ENCODE data around the gene SACM1L.

The SACM1L gene, protein sequence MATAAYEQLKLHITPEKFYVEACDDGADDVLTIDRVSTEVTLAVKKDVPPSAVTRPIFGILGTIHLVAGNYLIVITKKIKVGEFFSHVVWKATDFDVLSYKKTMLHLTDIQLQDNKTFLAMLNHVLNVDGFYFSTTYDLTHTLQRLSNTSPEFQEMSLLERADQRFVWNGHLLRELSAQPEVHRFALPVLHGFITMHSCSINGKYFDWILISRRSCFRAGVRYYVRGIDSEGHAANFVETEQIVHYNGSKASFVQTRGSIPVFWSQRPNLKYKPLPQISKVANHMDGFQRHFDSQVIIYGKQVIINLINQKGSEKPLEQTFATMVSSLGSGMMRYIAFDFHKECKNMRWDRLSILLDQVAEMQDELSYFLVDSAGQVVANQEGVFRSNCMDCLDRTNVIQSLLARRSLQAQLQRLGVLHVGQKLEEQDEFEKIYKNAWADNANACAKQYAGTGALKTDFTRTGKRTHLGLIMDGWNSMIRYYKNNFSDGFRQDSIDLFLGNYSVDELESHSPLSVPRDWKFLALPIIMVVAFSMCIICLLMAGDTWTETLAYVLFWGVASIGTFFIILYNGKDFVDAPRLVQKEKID

DNA sequence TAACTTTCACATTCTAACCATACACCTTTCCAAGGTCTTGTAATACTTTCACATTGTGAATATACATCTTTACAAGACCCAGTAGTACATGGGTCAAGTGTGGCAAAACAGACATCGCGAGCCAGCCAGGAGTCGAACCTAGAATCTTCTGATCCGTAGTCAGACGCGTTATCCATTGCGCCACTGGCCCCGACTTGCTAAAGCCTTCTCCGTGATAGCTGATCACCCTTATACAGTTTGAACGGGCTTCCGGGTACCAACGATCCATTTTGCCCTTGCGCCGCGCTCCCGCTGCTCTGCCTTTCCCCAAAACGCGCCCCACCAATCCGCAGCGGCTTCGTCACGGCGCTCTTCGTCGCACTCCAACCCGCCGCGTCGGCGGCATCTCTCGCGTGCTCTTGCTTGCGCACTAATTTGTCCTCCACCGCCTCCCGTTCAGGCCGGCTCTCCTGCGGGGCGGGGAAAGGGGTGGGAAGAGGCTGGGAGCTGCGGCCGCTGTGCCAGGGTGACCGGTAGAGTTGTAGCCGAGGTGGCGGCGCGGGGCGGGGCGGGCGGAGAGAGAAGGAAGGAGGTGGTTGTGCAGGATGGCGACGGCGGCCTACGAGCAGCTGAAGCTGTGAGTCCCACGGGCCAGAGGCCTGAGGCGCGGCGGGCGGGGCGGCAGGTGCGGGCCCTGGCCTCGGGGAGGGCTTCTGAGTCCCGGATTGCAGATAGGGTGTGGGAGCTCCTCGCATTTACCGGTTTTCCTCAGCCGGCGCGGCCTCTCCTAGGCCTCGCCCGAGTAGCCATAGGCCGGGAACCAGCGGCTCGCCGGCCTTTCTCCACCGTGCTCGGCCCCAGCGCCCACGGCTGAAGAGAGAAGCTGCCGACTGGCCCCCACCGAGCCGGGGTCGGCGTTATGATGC lies at the start of gene SACM1L:
TSS of gene SACM1L (plus strand) at position 515 of the 905 bp plus-strand sequence. CDS start at position 585, 70 bp downstream.
- peak; percentile 91 for DNase-seq (ENCODE audit: low read depth)

DNA sequence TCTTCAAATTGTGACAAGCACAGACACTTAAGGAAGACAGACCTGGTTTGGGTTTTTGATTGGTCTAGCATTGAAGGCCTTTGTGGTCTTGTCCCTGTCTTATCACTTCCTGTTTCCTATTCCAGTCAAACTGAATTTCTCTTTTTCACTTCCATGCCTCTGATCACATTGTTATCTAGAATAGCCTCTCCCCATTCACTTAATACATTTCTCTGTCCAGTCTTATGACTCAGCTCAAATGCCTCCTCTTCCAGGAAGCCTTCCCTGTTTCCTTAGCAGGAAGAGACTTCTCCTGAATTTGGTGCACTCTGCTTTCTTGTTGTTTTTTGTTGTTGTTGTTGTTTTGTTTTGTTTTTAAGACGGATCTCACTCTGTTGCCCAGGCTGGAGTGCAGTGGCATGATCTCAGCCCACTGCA lies 49.1 kb upstream of the SACM1L start:
- no peak for DNase-seq (ENCODE audit: low read depth)

DNA sequence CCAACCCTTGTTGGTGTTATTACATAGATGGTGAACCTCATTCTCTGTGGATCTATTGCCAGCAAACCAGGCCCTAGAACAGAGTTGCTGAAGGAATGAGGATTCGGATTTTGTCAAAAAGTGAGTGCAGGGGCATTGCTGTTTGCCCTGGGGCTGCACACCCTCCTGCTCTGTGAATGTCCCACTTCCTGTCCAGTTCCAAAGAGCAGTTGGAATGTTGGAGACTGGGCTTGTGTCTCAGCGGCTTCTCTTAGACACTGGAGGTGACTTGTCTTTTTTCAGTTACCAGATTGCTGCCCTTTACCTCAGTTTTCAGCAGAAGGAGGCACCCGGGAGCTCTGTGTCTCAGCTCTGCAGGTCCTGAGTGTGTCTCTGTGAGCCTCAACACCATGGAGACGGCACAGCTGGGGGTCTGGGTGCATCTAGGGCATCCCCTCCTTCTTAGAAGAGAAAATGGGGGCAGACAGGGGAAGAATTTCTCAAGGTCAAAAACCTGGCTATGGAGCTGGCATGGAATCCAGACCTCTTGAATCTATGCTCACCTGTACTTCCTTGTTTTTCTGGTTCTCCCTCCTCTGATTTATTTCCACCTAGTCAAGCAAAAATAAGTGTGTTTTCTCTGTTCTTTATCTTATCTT lies 48.4 kb upstream of the SACM1L start:
- DNase-seq (ENCODE audit: low read depth), result no peak

DNA sequence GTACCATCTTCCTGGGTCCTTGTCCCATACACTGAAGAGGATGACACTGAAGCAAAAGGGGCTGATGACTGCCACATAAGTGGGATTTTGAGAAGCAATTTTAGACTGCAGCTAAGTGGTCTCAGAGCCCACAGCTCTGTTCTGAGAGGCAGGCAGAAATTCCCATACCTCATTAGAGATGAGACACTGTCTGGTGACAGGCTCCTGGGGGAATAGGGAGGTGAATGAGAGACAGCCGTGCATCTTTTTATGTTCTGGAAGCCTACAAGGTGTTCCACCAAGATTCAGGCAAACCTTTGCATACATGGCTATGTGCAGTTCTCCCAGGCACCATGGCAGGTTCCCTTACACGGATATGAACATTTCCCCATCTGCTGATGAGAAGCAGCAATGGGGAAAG lies 47.4 kb upstream of the SACM1L start:
- DNase-seq (ENCODE audit: low read depth), result no peak

DNA sequence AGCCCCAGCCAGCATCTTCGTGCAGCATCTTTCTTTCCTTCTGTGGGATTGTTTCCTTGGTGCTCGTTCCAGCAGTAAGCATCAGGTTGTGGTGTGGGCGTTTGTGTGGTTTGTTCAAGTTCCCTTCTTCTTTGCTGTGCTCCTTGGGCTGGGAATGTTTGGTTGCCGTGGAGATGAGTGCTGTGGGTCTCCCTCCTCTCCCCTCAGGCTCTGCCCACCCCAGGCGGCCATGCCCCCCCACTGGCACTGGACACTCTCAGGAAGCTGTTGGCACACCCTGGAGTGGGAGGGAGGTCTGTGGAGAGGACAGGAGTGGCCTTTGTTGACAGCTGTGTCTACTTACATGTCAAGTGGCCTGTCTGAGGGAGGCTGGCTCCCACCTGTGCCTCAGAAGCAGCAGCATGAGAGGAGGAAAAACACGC lies 46.5 kb upstream of the SACM1L start:
- DNase-seq (ENCODE audit: low read depth), result no peak

DNA sequence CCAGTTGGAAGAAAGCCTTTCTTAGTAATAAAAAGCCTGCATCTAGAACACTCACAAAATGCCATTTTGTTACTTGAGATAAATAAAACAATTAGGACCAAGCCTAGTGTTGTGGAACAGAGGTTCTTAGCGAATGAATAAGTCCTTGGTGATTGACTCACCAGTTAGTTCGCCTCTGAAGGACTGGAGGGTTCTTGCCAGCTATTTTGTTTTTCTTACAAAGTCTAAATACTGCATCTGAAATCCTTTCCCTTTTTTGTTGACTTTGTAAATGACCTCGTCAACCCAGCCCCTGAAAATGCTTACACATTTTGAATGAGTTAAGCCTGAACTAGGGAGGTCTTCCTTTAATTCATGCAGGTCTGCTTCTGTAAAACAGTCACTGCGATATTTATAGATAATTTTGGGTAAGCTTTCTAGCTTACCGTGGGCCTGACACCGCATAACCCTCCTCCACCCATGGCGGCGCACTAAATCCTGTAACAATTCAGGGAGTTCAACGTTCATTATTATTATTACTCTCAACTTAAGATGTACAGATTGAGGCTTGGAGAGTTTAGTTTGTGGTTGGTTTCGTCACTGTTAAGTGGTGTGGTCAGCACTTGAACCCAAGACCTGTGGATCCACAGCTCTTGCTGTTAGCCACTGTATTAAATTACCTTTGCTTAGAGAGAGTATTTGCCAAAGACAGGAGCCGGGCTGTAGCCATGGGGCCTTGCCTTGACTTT lies 45.0 kb upstream of the SACM1L start:
- no peak for DNase-seq (ENCODE audit: low read depth)

DNA sequence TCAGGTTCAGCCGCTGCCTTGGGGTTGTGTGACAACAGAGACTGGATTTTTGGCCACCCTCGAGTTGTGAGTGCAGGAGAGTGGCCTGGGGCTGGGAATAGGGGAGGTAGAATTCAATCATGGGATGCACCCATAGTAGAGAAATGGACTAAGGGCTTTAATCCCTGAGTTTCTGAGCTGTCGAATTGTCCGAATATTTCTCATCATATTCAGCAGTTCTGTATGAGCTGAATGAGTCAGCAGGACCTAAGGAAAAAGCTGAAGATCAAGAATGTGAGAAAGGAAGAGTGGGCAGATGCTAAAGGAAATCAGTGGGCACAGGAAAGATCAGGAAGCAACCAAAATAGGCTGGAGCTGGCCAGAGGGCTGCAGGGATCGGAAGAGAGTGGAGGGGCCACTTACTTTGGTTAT lies 44.4 kb upstream of the SACM1L start:
- no peak for DNase-seq (ENCODE audit: low read depth)

DNA sequence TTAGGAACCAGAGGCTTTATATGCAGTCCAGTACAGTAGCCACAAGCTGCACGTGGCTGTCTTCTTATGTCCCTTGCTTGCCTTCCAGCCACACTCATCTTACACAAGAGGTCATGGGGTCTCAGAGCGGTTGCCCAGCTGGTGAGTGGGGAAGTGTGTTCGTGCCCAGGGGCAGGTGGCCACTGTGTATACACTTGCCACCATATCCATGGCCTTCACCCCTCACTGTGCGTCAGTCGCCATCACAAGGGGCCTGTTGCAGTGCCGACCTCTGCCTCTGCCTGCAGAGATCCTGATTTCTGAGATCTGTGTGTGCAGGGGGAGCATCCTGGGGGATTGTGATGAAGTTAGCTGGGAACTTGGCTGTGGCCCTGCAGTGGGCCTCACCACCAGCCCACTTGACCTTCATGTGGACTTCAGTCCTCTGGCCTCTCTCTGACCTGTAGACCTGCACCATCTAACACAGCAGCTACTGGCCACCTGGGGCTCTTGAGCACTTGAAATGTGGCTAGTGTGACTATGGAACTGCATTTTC lies 43.1 kb upstream of the SACM1L start:
- DNase-seq (ENCODE audit: low read depth), result no peak

DNA sequence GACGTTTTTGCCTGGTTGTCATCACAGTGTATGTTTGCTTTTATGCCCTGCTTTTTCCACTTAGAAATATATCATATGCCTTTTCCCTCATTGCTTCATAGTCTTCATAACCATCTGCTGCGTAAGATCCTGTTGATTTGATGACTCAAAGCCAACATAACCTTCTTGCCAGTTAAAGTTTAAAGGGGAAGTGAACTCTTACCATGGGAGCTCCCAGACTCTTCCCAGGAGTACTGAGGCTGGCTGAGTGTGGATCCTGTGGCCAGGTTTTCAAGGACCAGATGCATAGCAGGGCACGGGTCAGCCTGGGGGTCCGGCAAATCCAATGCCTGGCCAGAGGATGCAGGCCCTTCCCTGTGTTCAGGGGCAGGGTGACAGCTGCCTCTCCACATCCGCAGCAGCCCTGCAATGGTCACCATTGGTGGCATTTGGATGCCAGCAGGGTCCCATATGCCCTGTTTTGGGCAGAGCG lies 42.0 kb upstream of the SACM1L start:
- DNase-seq (ENCODE audit: low read depth), result no peak

DNA sequence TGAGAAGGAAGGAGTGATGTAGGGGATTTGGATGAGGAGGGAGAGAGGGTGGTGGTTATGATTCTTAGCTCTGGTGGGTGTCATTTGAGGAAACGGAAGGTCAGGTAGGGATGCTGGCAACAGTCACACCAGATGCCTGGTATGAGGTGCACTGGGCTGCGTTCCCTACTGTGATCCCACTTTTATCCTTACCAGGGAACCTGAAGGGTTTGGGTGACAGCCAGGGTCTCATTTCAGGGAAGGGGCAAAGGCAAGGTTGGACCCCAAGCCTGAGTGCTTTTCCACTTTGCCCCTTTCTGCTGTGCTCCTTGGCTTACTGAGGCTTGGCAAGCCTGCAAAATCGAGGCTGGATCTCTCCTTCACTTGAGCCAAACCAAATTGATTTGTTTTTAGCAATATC lies 36.0 kb upstream of the SACM1L start:
- DNase-seq (ENCODE audit: low read depth), result no peak

DNA sequence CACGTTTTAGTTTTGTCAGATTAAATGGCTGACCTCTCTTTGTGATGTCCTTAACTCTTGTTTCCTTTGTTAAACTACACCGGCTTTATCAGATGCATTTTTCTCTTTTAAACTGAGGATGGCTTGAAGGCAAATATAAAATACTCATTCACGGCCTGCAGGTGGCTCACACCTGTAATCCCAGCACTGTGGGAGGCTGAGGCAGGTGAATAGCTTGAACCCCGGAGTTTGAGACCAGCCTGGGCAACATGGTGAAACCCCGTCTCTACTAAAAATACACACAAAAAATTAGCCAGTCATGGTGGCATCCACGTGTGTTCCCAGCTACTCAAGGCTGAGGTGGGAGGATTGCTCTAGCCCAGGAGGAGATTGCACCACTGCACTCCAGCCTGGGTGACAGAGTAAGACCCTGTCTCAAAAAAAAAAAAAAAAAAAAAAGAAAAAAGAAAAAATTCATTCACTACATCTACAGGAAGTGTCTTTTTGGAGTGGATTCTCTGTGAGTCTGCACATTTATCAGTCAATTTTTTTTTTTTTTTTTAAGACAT lies 34.7 kb upstream of the SACM1L start:
- no peak for DNase-seq (ENCODE audit: low read depth)

DNA sequence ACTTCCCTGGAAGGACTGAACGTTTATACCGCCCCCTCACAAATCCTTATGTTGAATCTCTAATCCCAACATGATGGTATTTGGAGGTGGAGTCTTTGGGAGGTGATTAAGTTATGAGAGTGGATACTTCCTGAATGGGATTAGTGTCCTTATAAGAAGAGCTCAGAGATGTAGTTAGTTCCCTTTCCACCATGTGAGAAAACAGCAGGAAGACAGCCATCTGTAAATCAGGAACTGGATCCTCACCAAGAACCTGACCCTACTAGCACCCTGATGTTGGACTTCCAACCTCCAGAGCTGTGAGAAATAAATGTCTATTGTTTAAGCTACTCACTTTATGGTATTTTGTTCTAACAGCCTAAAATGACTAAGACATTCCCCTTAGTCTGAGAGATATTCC lies 33.3 kb upstream of the SACM1L start:
- DNase-seq (ENCODE audit: low read depth), result no peak

DNA sequence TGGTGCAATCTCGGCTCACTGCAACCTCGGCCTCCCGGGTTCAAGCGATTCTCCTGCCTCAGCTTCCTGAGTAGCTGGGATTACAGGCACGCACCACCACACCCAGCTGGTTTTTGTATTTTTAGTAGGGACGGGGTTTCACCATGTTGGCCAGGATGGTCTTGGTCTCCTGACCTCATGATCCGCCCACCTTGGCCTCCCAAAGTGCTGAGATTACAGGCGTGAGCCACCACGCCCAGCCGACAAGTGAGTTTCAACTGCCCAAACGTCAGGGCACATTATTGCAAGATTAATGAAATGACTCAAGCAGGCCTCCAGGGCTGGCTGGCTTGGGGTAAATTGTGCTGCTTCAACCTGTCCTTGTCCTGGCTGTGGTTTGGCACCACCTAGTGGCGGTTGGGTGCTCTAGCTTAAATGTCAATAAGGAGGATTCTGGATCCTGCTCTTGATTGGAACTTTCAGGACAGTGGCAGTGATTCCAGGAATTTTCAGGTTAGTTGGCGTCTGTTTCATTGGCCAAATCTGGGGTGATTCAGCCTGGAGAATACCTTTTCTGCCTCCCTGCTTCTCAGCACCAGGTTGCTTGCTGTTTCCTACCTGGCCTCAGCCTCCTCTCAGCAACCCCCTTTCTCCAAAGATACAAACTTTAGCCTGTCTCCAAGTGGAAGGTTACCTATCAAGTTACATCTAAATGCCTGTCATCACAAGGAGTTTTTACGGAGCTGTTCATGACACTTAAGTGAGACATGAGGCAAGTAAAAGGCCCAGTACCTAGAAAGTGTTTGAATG lies 32.4 kb upstream of the SACM1L start:
- peak; percentile 86 for DNase-seq (ENCODE audit: low read depth)

DNA sequence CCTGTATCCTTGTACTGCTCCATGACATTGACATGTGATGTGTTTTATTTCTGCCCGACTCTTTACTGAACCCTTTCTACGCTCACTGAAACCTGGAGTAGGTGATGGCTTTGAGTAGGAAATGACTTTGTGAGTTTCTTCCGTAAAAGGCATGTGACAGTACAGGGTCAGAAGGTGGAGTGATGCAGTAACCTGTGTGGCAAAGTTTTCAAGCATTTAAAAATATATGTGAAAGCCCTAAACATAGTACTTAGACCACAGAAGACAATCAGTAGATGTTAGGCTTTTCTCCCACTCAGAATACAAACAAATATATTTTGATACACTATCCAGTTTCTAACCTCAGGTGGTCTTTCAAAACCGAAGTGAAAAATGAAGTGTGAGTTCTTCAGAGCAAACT lies 31.3 kb upstream of the SACM1L start:
- DNase-seq (ENCODE audit: low read depth), result no peak

DNA sequence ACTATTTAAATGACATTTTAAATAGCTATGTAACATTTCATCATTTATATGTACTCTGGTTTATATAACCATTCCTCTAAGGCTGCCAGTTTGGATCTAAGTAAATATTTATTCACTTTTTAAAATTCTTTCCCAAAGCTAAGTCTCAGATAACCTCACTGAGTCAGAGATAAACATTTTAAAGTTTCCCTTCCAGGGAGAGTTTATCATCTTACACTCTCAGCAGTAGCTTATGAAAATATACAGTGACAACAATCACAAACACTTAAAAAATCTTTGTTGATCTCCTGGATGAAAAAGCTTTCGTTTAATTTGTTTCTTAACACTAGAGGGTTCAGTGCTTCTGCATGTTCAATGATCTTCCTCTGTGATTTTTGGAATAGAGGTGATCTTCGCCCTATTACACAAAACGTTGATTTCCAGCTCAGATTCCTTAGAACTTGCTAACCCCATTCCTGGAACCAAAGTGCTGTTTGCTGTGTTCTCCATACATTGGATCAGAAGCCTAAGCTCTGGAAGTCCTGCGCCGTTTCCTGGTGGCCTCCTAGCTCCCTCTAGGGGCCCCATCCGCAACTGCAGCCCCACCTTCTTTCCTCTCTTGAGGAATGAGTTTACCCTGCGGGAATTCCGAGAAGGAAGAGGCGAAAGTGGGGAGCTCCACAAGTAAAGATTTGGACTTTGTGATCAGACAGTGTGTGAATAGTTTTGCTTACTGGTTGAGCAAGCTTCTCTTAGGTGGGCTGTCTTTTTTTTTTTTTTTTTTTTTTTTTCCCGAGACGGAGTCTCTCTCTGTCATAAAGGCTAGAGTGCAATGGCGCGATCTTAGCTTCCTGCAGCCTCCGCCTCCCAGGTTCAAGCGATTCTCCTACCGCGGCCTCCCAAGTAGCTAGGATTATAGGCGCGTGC lies 29.3 kb upstream of the SACM1L start:
- peak; percentile 34 for DNase-seq (ENCODE audit: low read depth)

DNA sequence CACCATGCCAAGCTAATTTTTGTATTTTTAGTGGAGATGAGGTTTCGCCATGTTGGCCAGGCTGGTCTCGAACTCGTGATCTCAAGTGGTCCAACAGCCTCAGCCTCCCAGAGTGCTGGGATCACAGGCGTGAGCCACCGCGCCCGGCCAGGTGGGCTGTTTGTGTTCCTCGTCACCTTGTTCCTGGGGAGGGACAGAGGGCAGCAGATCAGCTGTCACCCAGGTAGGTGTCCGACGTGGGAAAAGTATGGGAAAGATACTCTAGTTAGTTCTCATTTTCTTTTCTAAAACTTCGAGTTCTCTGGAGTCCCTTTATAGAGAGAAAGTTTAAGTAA lies 28.7 kb upstream of the SACM1L start:
- DNase-seq (ENCODE audit: low read depth), result no peak

DNA sequence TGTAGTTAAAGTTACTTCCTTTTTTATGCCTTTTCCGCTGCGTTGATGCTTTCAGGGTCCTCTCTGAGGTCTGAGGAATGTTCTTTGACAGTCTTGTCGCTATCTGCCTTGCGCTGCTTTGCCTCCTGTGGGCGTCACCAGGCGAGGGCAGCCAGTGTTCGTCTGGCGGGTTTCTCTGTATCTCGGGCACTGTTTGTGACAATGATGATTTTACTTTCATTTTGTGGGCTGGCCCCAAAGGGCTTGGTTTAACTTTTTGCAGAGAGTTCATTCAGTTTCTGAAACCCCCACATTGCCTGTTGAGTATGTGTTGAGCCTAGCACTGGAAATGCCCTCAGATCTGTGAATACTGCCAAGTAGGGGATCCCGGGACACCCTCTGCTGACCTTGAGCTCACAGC lies 24.6 kb upstream of the SACM1L start:
- peak; percentile 54 for DNase-seq (ENCODE audit: low read depth)

DNA sequence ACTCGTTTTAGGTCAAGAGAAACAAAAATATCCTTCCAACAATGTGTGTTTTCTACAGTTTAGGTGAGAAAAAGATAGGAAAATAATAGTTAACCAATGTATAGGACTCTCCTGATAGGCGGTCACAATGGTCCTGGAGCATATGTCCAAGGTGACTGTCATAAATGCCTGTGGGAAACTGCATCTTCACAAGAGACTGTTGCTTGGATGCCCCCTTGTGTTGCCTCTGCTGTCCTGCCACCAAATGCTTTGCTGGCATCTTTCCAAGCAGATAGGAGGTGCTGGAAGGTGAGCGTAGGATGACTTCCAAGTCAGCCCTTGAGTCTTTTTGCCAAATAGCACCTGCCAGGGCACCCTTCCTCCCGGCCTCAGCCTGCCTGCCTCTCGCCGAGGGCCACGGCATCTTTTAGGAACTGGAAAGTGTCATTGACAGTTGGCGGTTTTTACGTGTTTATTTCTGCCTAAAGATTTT lies 24.1 kb upstream of the SACM1L start:
- peak; percentile 30 for DNase-seq (ENCODE audit: low read depth)

Data from activated T-cell treated with anti-CD3 and anti-CD28 coated beads for 1 hour (primary cell).